OCI-LY3 (cell line): ENCODE data around the gene UQCRFS1.

Source experiments
- CTCF ChIP-seq: fragments of 200-600, 300-600 bp; sonication (generic); IDR thresholded peaks from 2 replicates; pipeline ENCODE4 v1.5.1; 2014; ENCODE audit warnings: antibody characterized with exemption, low read length, low read depth
- EZH2phosphoT487 ChIP-seq: fragments of 200-600 bp; shearing (Covaris generic); IDR thresholded peaks from 2 replicates; pipeline ENCODE4 v1.6.1; 2018; ENCODE audit warnings: antibody characterized with exemption, mixed run types, low read depth

- TF ChIP-seq CTCF (peak; percentile 71), EZH2phosphoT487 (no peak)
Measured at GRCh38 chr19:29259153-29259552, 46.2 kb upstream of the UQCRFS1 start.
